Ishikawa (cell line): ENCODE results near the gene FBXL20.

Experiments
- CEBPB ChIP-seq: IDR thresholded peaks from 2 replicates; pipeline ENCODE4 v1.6.1; 2012
- CREB1 ChIP-seq: IDR thresholded peaks from 2 replicates; pipeline ENCODE4 v1.6.1; 2012; ENCODE audit warnings: low read depth
- EGR1 ChIP-seq: IDR thresholded peaks from 2 replicates; pipeline ENCODE4 v1.6.1; 2012
- EP300 ChIP-seq: IDR thresholded peaks from 2 replicates; pipeline ENCODE4 v1.6.1; 2012; ENCODE audit warnings: borderline replicate concordance
- FOXM1 ChIP-seq: IDR thresholded peaks from 2 replicates; pipeline ENCODE4 v1.6.1; 2012; ENCODE audit warnings: low read depth, borderline replicate concordance
- NFIC ChIP-seq: IDR thresholded peaks from 2 replicates; pipeline ENCODE4 v1.6.1; 2012
- RAD21 ChIP-seq: IDR thresholded peaks from 2 replicates; pipeline ENCODE4 v1.6.1; 2012; ENCODE audit warnings: low read depth
- TAF1 ChIP-seq: IDR thresholded peaks from 2 replicates; pipeline ENCODE4 v1.6.1; 2012; ENCODE audit warnings: low read depth, mild to moderate bottlenecking
- TCF12 ChIP-seq: IDR thresholded peaks from 2 replicates; pipeline ENCODE4 v1.6.1; 2012; ENCODE audit warnings: low read depth
- TEAD4 ChIP-seq: IDR thresholded peaks from 2 replicates; pipeline ENCODE4 v1.6.1; 2012
- USF1 ChIP-seq: IDR thresholded peaks from 2 replicates; pipeline ENCODE4 v1.6.1; 2012
- YY1 ChIP-seq: IDR thresholded peaks from 2 replicates; pipeline ENCODE4 v1.6.1; 2012; ENCODE audit warnings: low read depth
- ZBTB7A ChIP-seq: IDR thresholded peaks from 2 replicates; pipeline ENCODE4 v1.6.1; 2012; ENCODE audit warnings: low read depth
- TF ChIP-seq, protein P1 (sequence below): IDR thresholded peaks from 2 replicates; pipeline ENCODE4 v1.6.1; 2012; ENCODE audit warnings: low read depth, mild to moderate bottlenecking
- TF ChIP-seq, protein P2 (sequence below): IDR thresholded peaks from 2 replicates; pipeline ENCODE4 v1.6.1; 2012

The FBXL20 gene

DNA sequence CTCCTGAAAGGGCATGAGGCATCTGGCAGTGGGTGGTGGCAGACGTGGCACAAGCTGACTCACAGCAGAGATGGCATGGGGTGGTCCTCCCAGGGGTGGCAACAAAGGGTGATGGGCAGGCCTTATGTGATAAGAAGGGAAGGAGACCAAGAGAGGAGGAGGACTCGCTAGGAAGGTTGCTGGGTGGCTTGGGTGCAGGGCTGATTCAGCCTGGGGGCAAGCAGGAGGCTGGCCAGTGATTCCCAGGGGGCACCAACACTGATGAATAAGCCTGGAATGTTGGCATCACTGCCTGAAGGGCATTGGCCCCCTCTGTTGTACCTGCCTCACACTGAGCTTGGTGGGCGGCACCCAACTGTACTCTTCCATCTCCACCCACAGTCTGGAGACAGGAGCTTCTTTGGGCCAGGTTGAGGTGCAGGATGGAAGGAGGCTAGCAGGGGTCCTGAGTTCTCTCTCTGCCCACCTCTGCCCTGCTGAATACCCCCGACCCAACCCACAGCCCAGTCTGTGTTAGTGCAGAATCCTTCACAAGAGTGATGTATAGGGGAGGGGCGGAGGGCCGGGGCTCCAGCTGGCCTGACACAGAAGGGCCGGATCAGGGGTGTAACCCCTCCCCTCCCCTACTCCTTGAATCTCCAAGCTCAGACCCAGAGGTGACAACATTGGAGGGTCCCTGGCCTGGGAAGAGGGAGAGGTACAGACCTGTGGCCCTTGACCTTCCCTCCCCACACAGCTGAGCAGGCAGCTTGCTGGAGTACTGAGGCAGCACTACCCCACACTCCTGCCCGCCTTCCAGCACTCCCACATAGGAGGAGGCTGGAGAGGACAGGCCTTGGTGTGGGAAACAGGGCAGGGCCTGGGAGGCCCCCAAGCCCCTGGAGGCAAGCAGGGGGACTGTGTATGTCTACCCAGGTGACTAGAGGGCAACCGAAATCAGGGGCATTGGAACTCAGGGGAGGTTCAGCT is 178.3 kb downstream of the FBXL20 start:
- no peak for TF ChIP-seq TCF12
- no peak for TF ChIP-seq YY1
- TF ChIP-seq RAD21, result no peak
- TF ChIP-seq, protein P1, sequence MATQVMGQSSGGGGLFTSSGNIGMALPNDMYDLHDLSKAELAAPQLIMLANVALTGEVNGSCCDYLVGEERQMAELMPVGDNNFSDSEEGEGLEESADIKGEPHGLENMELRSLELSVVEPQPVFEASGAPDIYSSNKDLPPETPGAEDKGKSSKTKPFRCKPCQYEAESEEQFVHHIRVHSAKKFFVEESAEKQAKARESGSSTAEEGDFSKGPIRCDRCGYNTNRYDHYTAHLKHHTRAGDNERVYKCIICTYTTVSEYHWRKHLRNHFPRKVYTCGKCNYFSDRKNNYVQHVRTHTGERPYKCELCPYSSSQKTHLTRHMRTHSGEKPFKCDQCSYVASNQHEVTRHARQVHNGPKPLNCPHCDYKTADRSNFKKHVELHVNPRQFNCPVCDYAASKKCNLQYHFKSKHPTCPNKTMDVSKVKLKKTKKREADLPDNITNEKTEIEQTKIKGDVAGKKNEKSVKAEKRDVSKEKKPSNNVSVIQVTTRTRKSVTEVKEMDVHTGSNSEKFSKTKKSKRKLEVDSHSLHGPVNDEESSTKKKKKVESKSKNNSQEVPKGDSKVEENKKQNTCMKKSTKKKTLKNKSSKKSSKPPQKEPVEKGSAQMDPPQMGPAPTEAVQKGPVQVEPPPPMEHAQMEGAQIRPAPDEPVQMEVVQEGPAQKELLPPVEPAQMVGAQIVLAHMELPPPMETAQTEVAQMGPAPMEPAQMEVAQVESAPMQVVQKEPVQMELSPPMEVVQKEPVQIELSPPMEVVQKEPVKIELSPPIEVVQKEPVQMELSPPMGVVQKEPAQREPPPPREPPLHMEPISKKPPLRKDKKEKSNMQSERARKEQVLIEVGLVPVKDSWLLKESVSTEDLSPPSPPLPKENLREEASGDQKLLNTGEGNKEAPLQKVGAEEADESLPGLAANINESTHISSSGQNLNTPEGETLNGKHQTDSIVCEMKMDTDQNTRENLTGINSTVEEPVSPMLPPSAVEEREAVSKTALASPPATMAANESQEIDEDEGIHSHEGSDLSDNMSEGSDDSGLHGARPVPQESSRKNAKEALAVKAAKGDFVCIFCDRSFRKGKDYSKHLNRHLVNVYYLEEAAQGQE, result no peak
- TF ChIP-seq CEBPB, result no peak
- no peak for TF ChIP-seq EGR1
- TF ChIP-seq, protein P2, sequence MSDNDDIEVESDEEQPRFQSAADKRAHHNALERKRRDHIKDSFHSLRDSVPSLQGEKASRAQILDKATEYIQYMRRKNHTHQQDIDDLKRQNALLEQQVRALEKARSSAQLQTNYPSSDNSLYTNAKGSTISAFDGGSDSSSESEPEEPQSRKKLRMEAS, result no peak
- TF ChIP-seq EP300, result no peak
- TF ChIP-seq FOXM1, result no peak
- no peak for TF ChIP-seq ZBTB7A
- no peak for TF ChIP-seq USF1
- TF ChIP-seq TEAD4, result no peak
- TF ChIP-seq CREB1, result no peak
- no peak for TF ChIP-seq TAF1
- no peak for TF ChIP-seq NFIC

GRCh38 chr17:39222151-39222550 is 179.3 kb downstream of the FBXL20 start:
- no peak for TF ChIP-seq EGR1
- TF ChIP-seq TCF12, result no peak
- TF ChIP-seq FOXM1, result no peak
- TF ChIP-seq ZBTB7A, result no peak
- TF ChIP-seq USF1, result no peak
- no peak for TF ChIP-seq TEAD4
- TF ChIP-seq EP300, result no peak
- no peak for TF ChIP-seq NFIC
- TF ChIP-seq, protein P1, result no peak
- TF ChIP-seq, protein P2, result no peak
- TF ChIP-seq YY1, result no peak
- TF ChIP-seq RAD21, result no peak
- TF ChIP-seq TAF1, result no peak
- no peak for TF ChIP-seq CREB1
- no peak for TF ChIP-seq CEBPB

DNA sequence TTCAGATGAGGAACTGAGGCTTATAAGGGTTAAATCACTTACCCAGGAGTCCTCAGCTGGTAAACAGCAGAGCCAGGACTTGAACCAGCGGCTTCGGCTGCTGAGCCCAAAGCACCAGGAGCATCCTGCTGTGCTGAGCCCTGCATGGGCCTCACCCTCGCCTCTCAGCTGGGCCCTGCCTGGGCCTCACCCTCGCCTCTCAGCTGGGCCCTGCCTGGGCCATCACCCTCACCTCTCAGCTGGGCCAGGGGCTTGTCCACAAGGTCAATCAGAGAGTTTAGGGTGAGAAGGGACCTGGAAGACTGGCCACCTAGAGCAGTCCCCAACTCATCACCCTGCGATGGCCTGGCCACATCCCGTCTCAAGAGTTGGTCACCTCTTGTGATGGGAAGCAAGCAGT is 179.9 kb downstream of the FBXL20 start:
- TF ChIP-seq NFIC, result no peak

DNA sequence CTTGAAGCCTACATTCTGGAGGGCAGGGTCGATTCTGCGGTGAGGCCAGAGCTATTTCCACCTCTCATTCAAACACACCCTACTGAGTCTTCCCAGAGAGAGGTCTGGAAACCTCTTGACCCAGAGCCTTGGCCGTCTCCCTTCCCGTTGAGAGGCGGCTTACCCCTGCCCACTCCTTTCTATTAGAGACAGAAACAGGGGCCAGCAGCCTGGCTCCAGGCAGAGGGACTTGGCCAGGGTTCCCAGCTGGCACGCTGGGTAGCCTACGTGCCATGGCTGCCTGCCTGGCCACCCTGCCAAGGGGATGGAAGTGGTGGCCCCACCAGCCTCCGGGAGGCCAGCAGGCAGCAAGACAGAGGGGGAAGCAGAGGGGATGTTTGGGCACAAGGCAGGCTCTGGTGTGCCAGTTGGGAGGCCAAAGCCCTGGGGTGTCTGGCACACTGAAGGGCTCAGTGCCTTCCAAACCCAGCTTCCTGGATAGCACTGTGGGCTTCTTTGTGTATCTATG is 181.7 kb downstream of the FBXL20 start:
- TF ChIP-seq, protein P2, result no peak
- TF ChIP-seq, protein P1, result no peak
- no peak for TF ChIP-seq EGR1
